Esophagus muscularis mucosa (tissue), 4 donors: Measurements from ENCODE around the gene KISS1.

Experiments used
- CTCF ChIP-seq, 3 experiments: fragments of 200-600 bp in 2 of 3; fragments of 450-650 bp in 1 of 3; sonication (generic) in 2 of 3; IDR thresholded peaks; one replicate each; pipeline ENCODE4 v1.5.1; 2017 to 2019; ENCODE audit warnings: antibody characterized with exemption in 3 of 3, mild to moderate bottlenecking in 2 of 3, moderate library complexity in 1 of 3
- EP300 ChIP-seq: sonication (generic); formaldehyde crosslinking; IDR thresholded peaks from one replicate; pipeline ENCODE4 v1.6.1; 2017; ENCODE audit warnings: antibody characterized with exemption
- POLR2A ChIP-seq: fragments of 450-650 bp; IDR thresholded peaks from one replicate; pipeline ENCODE4 v1.6.1; 2017; ENCODE audit warnings: antibody characterized with exemption, moderate library complexity, mild to moderate bottlenecking, low read depth
- POLR2AphosphoS5 ChIP-seq, 2 donors: sonication (generic); formaldehyde crosslinking; IDR thresholded peaks; one replicate each; pipeline ENCODE4 v1.6.1; 2017; ENCODE audit warnings: antibody characterized with exemption in 2 of 2

GRCh38 chr1:204170494-204171155, 25.7 kb downstream of the KISS1 start:
- no peak for TF ChIP-seq CTCF (IDR thresholded peaks at IDR 0.05)
- TF ChIP-seq POLR2AphosphoS5 (IDR thresholded peaks at IDR 0.05): no peak
- TF ChIP-seq EP300: no peak
- no peak for TF ChIP-seq POLR2A
